ENCODE measurements around the gene CRYBB3. TPM values are rescaled to one million over a fixed set of nuclear protein-coding genes. Genes with fewer than 3 reads are reported as not detected.

CRYBB3 gene
- total RNA-seq, 1 experiment from 2014 or later, result 0.39 TPM

DNA sequence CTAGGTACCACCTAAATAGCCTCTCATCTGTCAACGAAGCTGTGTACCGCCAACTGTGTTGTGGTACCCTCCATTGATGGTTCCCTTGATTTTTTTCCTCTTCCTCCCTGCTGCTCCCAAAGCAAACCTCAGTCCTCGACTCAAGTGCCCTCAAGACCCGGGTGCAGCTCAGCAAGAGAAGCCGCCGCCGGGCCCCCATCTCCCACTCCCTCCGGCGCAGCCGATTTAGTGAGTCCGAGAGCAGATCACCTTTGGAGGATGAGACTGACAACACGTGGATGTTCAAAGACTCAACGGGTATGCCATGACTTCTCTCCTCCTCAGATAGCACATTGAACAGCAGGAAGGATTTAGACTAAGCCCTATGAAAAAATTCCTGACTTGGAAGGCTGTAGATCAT, 22.4 kb upstream of the CRYBB3 start:
- Mint-ChIP-seq H3K36me3 (ENCODE audit: insufficient read depth in 1 of 3, low read depth in 3 of 3) (peaks cover 10 to 30% (median 17%) of the 10 kb centered on the region in 3 experiments), H3K27me3 (ENCODE audit: low read depth) (no peaks in the 10 kb centered on the region), H3K9me3 (peaks cover 0 to 2% of the 10 kb centered on the region in 2 experiments; a peak in 1 of 5 replicates), H3K4me3 (no peak overlapping the region), H3K4me1 (peaks cover 9% of the 10 kb centered on the region in 2 experiments), H3K27ac (0 out of 7 replicates have a peak overlapping the region, but pooled peaks of 1 of the 3 experiments have one; percentile 75)
- Histone ChIP-seq H4K20me1 (ENCODE audit: control insufficient read depth, insufficient read depth, insufficient read length) (no peaks in the 10 kb centered on the region), H2AK5ac (ENCODE audit: insufficient read length, low read length) (no peak overlapping the region), H3T11ph (ENCODE audit: low read length) (no peak overlapping the region), H4K5ac (ENCODE audit: insufficient read length, low read depth, low read length) (no peak overlapping the region), H3K18ac (ENCODE audit: insufficient read length, low read depth, low read length) (no peak overlapping the region), H3K4me1 (ENCODE audit: insufficient read depth, low read length) (no peaks in the 10 kb centered on the region), H3K9me3 (ENCODE audit: control insufficient read depth, low read depth, low read length) (no peaks in the 10 kb centered on the region), H3K79me2 (ENCODE audit: insufficient read depth, low read length) (no peaks in the 10 kb centered on the region), H3K23me2 (ENCODE audit: insufficient read length, low read depth, low read length, poor library complexity, severe bottlenecking) (no peaks in the 10 kb centered on the region), H3K14ac (ENCODE audit: insufficient read depth, low read length) (no peak overlapping the region), H3K4me2 (ENCODE audit: insufficient read depth, insufficient read length, low read length) (no peak overlapping the region), H2BK5ac (ENCODE audit: insufficient read length, low read length) (no peak overlapping the region), H4K91ac (ENCODE audit: insufficient read length, low read depth, low read length) (no peak overlapping the region), H3K27ac (ENCODE audit: insufficient read length, low read depth, low read length) (no peak overlapping the region), H3K27me3 (ENCODE audit: insufficient read depth, low read length) (no peaks in the 10 kb centered on the region; the same call in 1 of the 2 replicates), H4K8ac (replicated peaks; ENCODE audit: insufficient read length, low read depth, low read length) (no peak overlapping the region), H3K56ac (ENCODE audit: insufficient read length, low read depth, low read length) (no peak overlapping the region), H3K9ac (ENCODE audit: extremely low read depth, insufficient read length, low read length) (no peak overlapping the region), H2AFZ (ENCODE audit: low read length) (no peak overlapping the region), H2BK20ac (ENCODE audit: low read depth, low read length, poor library complexity, severe bottlenecking) (no peak overlapping the region), H2BK15ac (ENCODE audit: low read depth, low read length) (no peak overlapping the region), H2BK12ac (ENCODE audit: insufficient read length, low read depth, low read length) (no peak overlapping the region), H2BK120ac (ENCODE audit: low read depth, low read length, poor library complexity, severe bottlenecking) (no peak overlapping the region), H3K4ac (ENCODE audit: low read depth, low read length) (no peak overlapping the region), H3K79me1 (ENCODE audit: insufficient read depth, low read depth, low read length, poor library complexity, severe bottlenecking) (no peaks in the 10 kb centered on the region), H3K23ac (ENCODE audit: insufficient read length, low read depth, low read length) (no peak overlapping the region)
- DNase-seq, result no peak
- no CpG with 5 or more reads among the region's 13 CpGs for WGBS (ENCODE audit: extremely low coverage, insufficient read length, low lambda C conversion rate)
- no peak for TF ChIP-seq CTCF (conservative IDR thresholded peaks at IDR 0.05)

All from H9 (cell line).